Right cardiac atrium (tissue), 5 donors: ENCODE results near the gene SEMA6B. TPM values are rescaled to one million over a fixed set of nuclear protein-coding genes. Genes with fewer than 3 reads are reported as not detected.
"Not testable (repeated sequence)": the region's sequence is repeated elsewhere in the genome, so short reads cannot be mapped to it uniquely, and the experiment has no call there.

ENCODE experiments used
- ATAC-seq, 2 donors: fragments of 200-7000 bp; cut with Tn5 transposase; one replicate each; pipeline versions ENCODE4 v1.8.0 to v1.9.1; 2020; ENCODE audit warnings: moderate library complexity in 2 of 2, mild to moderate bottlenecking in 1 of 2
- DNase-seq, 3 donors: peaks; one replicate each; pipeline ENCODE4 v3.0.0-alpha.2; 2020
- H3K27ac ChIP-seq: one replicate; pipeline ENCODE4 v1.5.1; 2013; ENCODE audit warnings: mild to moderate bottlenecking, low read length, control low read depth, moderate library complexity
- H3K27me3 ChIP-seq: one replicate; pipeline ENCODE4 v1.6.1; 2013; ENCODE audit not compliant: control insufficient read depth, insufficient read depth
- H3K4me1 ChIP-seq: one replicate; pipeline ENCODE4 v1.6.1; 2013; ENCODE audit warnings: low read length; ENCODE audit not compliant: control insufficient read depth, insufficient read depth
- H3K4me3 ChIP-seq: one replicate; pipeline ENCODE4 v1.5.1; 2013; ENCODE audit warnings: low read length, control low read depth
- H3K9me3 ChIP-seq: one replicate; pipeline ENCODE4 v1.6.1; 2013; ENCODE audit warnings: low read length; ENCODE audit not compliant: control insufficient read depth
- WGBS: extraction: QIAGEN DNeasy Blood & Tissue Kit; methylation state at CpG from one replicate; pipeline ENCODE4 v1.1.7; 2013; 5-methylcytosine and 5-hydroxymethylcytosine counted together
- intact Hi-C, 4 donors: fragments of 100-400 bp; cut with DNase I; formaldehyde crosslinking; loops; one replicate each; pipeline versions ENCODE4 v1.11.0 to v1.14.0; 2022 to 2023
- polyA plus RNA-seq: library from polyadenylated mRNA; stranded (reverse); fragments of 200-250 nt; gene quantifications from one replicate; pipeline ENCODE4 v1.2.3, GENCODE V29; 2013
- total RNA-seq, 4 donors: library from RNA; stranded (reverse); fragmentation: NEBNext Ultra II Directional; extraction: Animal tissue kit (Norgen Biotek cat#: 25700); gene quantifications; one replicate each; pipeline ENCODE4 v1.2.1, GENCODE V29; 2021
- donor health status: healthy with polysubstance abuse.
- donor health status: DM: no; HTN: yes; CAD: no.
- donor health status: DM: no; HTN: no; CAD: no.
- donor health status: DM: no; HTN: yes; CAD: no; lungs with severe emphysema.
- donor health status: DM: yes; HTN: yes; CAD: no.

Gene SEMA6B
- total and polyA plus RNA-seq, 5 donors = 4.2 to 11.5 (median 8.9) TPM

DNA sequence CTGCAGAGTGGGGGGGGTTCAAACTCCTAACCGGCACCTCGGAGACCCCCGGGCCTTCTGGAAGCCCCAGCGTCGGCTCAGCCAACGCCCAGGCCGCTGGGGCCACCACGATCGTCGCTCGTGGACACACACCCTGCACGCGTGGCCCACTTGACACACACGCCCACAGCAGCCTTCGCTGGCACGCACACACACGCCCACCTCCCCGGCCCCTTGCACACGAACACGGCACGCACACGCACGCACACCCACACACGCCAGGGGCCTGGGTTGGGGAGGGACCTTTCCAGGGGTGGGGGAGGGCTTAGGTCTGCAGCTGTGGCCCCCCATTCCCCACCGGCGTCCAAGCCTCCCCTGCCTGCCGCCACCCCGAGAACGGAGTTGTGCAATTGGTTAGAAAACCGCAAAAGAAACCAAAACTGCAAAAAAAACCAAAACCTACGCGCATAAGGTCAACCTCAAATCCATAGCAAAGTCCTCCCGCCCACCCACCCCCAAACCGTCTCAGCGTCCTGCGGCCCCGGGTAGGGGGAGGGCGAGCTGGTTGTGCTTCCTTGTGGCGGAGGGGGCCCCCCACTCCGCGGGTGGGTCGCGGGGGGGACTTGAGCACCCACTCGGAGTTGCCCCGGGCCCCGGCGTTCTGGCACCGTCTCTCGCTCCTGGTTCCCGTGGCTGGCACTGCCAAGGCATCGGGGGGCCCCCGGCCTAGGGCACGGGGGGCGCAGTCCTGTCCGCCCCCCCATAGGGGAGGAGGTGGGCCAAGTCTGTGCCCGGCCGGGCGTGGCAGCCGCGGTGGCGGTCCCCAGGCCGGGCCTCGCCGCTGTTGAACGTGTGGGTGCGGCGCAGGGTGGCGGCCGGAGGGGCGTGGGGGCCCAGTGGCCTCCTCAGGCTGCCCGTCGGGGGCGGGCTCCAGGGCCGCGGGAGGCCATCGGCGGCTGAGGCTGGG lies 16.3 kb downstream of the SEMA6B start:
- H3K9me3 ChIP-seq = no peaks in the 10 kb centered on the region
- H3K27ac ChIP-seq = no peak overlapping the region
- WGBS = 85% methylated on average over 77 of the region's 77 CpGs
- H3K4me1 ChIP-seq = no peaks in the 10 kb centered on the region
- H3K27me3 ChIP-seq = no peaks in the 10 kb centered on the region
- ATAC-seq (no peak), DNase-seq (no peak)
- no peak overlapping the region for H3K4me3 ChIP-seq
- intact Hi-C loops = no loop called here

DNA sequence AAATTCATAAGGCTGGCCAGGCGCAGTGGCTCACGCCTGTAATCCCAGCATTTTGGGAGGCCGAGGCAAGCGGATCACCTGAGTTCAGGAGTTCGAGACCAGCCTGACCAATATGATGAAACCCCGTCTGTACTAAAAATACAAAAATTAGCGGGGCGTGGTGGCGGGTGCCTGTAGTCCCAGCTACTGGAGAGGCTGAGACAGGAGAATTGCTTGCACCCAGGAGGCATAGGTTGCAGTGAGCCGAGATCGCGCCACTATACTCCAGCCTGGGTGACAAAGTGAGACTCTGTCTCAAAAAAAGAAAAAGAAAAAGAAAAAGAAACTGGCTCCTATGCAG lies 17.7 kb downstream of the SEMA6B start:
- H3K27ac ChIP-seq, H3K4me1 ChIP-seq, DNase-seq, H3K27me3 ChIP-seq, intact Hi-C loops, H3K9me3 ChIP-seq, ATAC-seq, H3K4me3 ChIP-seq: not testable (repeated sequence)
- 88% methylated on average over 12 of the region's 12 CpGs for WGBS

- ATAC-seq = no peak
- no peak for DNase-seq
- WGBS = 69% methylated on average over 12 of the region's 12 CpGs
- intact Hi-C loops = no loop called here
- no peaks in the 10 kb centered on the region for H3K9me3 ChIP-seq
- no peaks in the 10 kb centered on the region for H3K4me1 ChIP-seq
- no peak overlapping the region for H3K4me3 ChIP-seq
- no peaks in the 10 kb centered on the region for H3K27me3 ChIP-seq
- H3K27ac ChIP-seq = no peak overlapping the region
Measured at GRCh38 chr19:4541114-4541805, 18.2 kb downstream of the SEMA6B start.

DNA sequence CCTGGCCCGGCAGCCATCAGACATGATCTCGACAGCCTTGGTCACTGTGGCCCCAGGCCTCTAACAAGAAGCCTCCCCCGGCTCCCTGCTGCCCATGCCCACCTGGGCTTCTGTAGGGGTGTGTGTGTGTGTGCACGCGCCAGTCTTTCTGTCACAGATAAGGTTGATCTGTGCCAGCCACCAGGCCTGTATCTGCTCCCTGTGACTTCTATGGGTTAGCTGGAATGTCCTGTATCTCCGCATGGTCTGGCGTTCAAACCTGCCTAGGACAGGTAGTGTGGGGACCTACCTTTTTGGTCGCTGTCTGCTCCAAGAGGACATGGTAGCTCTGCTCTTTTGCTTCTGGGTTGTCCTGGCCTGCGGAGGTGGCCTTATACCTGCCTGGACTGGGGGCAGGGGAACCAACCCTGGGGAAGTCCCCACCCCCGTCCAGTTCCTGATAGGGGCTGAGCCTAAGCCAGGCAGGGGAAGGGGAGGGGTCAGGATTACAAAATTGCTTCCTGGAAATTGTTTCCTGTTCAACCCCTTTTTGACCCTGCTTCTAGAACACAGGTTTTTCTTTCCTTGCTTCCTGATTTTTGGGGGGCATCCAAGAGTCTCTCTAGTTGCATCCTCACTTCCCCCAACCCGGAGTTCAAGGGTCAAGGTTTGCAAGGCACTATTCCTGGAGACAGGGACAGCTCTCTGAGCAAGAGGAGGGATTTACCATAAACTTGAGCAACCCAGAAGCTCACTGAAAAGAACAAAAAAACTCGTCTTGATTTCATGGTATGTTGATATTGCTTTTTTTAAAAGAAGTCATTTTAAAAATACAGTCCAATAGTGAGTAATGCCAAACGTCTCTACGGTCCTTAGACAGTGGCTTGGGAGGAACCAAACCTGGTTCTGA lies 19.5 kb downstream of the SEMA6B start, which contains the start of gene LRG1:
TSS of gene LRG1 (minus strand) at position 344 of the 889 bp plus-strand sequence. CDS start at position 321, 23 bp downstream.
- Histone ChIP-seq H3K4me3 (no peak within 1 kb of the TSS), H3K9me3 (no peaks in the 10 kb centered on the region), H3K27ac (no peak within 1 kb of the TSS), H3K4me1 (no peaks in the 10 kb centered on the region), H3K27me3 (no peaks in the 10 kb centered on the region)
- ATAC-seq (peak; percentile 40 to 72), DNase-seq (no peak)
- 52% methylated on average over 14 of the region's 14 CpGs for WGBS
- intact Hi-C loops = no loop called here

DNA sequence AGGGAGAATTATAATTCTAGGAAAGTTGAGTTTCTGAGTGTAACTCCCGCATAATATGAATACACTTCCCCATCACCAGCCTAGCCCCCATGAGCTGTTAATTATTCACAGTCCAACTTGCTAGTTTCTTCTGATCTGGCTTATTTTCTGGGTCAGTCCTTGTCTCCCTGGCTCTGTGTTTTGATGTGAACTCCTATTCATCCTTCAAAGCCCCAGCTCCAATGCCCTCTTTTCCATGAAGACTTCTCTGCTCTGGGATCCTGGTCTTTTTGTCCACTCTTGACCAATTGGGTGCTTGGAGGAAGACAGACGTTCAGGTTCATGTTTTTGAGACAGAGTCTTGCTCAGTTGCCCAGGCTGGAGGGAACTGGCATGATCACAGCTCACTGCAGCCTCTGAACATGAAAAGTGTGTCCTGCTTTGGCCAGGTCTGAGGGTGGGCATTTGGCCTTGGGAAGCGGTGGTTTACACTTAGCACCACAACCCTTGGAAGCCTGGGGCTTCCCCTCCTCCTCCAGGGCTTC lies 20.3 kb downstream of the SEMA6B start:
- Histone ChIP-seq H3K27ac (no peak overlapping the region), H3K9me3 (no peaks in the 10 kb centered on the region), H3K27me3 (no peaks in the 10 kb centered on the region), H3K4me3 (no peak overlapping the region), H3K4me1 (no peaks in the 10 kb centered on the region)
- intact Hi-C loops = no loop called here
- WGBS = 83% methylated on average over 3 of the region's 3 CpGs
- DNase-seq = no peak
- no peak for ATAC-seq

DNA sequence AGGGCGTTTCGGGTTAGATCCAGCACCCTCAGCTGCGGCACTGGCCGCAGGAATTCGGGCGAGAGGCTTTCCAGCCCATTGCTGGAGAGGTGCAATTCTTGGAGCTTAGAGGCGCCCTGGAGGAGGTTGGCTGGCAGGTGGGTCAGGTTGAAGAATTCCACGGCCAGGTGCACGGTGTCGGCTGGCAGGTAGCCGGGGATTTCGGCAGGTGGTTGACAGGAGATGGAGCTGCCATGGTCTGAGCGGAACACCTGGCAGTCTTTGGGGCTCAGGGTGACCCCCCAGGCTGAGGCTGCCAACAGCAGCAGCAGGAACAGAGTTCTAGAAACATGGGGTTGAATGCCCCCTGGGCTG lies 20.9 kb downstream of the SEMA6B start:
- Histone ChIP-seq H3K9me3 (no peaks in the 10 kb centered on the region), H3K4me3 (no peak overlapping the region), H3K27me3 (no peaks in the 10 kb centered on the region), H3K27ac (no peak overlapping the region), H3K4me1 (no peaks in the 10 kb centered on the region)
- 95% methylated on average over 13 of the region's 13 CpGs for WGBS
- intact Hi-C loops = no loop called here
- no peak for ATAC-seq
- DNase-seq = peak in 1 of 3 donors; percentile 49

DNA sequence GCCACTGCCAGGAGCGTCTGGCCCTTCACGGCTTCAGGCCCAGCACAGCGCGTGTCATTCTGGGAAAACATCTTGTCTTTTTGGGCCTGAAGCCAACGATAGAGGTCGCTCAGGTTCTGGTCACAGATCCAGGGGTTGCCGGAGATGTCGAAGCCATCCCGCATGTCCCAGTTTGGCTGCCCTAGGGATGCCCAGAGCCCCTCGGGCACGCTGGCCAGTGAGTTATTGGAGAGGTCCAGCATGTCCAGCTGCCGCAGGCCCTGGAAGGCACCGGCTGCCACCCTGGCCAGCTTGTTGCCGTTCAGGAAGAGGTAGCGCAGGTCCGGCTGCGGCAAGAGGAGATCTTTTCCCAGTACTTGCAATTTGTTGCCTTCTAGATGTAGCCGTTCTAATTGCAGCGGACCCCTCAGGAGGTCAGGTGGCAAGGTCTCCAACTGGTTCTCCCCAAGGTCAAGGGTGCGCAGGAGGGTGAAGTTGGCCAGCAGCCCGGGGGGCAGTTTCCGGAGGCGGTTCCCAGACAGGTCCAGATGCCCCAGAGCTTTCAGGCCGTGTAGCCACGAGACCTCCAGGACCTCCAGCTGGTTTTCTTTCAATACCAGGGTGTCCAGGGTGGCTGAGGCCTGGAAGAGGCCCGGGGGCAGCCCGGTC lies 21.4 kb downstream of the SEMA6B start:
- Histone ChIP-seq H3K9me3 (no peaks in the 10 kb centered on the region), H3K4me3 (no peak overlapping the region), H3K4me1 (no peaks in the 10 kb centered on the region), H3K27ac (no peak overlapping the region), H3K27me3 (no peaks in the 10 kb centered on the region)
- intact Hi-C loops = no loop called here
- DNase-seq (peak in 1 of 3 donors; percentile 53), ATAC-seq (no peak)
- WGBS = 69% methylated on average over 27 of the region's 27 CpGs

- Histone ChIP-seq H3K27ac (no peak overlapping the region), H3K9me3 (no peaks in the 10 kb centered on the region), H3K4me1 (no peaks in the 10 kb centered on the region), H3K27me3 (no peaks in the 10 kb centered on the region), H3K4me3 (no peak overlapping the region)
- DNase-seq (no peak), ATAC-seq (no peak)
- WGBS = 61% methylated on average over 5 of the region's 5 CpGs
- intact Hi-C loops = no loop called here
Measured at GRCh38 chr19:4536798-4537197, 22.7 kb downstream of the SEMA6B start.

DNA sequence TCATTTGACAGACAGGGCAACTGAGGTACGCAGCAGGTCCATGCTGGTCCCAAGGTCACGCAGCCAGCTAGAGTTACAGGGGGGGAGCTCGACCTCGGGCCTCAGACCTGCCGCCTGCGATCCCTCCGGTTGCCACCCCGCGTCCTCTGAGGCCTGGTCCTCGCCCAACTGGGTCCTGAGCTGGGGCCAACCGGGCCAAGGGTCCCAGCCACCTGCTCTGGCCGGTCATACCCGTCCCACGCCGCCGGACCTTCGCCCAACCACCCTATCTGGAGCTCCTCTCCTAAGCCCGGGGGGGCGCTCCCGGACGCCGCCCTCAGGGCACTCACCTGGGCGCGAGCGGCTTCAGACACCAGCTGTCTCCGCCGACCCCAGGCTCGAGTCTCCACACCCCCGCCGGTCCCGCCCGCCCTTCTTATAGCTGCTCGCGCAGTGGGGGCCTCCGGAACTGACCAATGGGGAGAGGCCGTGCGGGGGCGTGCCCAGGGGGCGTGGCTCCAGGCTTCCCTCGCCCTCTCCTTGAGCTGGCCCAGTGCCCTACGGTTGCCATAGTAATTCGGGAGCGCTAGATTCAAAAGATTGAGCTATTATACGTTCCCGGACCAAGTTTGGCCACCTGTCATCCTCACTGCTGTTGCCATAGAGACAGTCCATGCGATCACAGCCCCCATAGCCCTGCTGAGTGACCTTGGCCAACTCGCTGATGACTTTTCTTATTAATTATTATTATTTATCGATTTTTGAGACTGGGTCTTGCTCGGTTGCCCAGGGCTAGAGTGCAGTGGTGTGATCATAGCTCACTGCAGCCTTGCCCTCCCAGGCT lies 24.4 kb downstream of the SEMA6B start, which contains the start of gene PLIN5:
TSS of gene PLIN5 (minus strand) at position 389 of the 823 bp plus-strand sequence. CDS start 1,150 bp downstream, outside the sequence.
- WGBS = 9% methylated on average over 49 of the region's 49 CpGs
- Histone ChIP-seq H3K4me3 (peak within 1 kb of the TSS; percentile 21), H3K27me3 (no peaks in the 10 kb centered on the region), H3K9me3 (no peaks in the 10 kb centered on the region), H3K4me1 (no peaks in the 10 kb centered on the region), H3K27ac (peak within 1 kb of the TSS; percentile 33)
- peak; percentile 85 to 86 for ATAC-seq
- DNase-seq = peak; percentile 81 to 92 (median 90)
- intact Hi-C loops = no loop called here
